Measurements from ENCODE around the gene RPL10.

RPL10 gene

GRCh38 chrX:154449618-154450017 is 51.4 kb downstream of the RPL10 start:
- DNase-seq (ENCODE audit: low read depth): no peak

- no peak for DNase-seq (ENCODE audit: low read depth)
These were observed 52.1 kb downstream of the RPL10 start for GRCh38 chrX:154450312-154450711.

Data from fibroblast of the conjunctiva (primary cell).